ENCODE results near the gene FAAP24.

GRCh38 chr19:32930567-32930966 is 41.5 kb upstream of the FAAP24 start:
- no peak for TF ChIP-seq ZNF274 (IDR thresholded peaks at IDR 0.05; ENCODE audit: low read depth, low read length)
- TF ChIP-seq YY1 (IDR thresholded peaks at IDR 0.05; ENCODE audit: insufficient read depth, insufficient read length), result no peak
- no peak for TF ChIP-seq SUZ12 (IDR thresholded peaks at IDR 0.05; ENCODE audit: extremely low read depth, insufficient read depth, insufficient read length)
